Ectodermal cell (in vitro differentiated cells): ENCODE data around the gene SRP9.

ENCODE experiments used
- H3K27ac ChIP-seq: 2 replicates; pipeline ENCODE4 v1.7.0; 2013; ENCODE audit warnings: mild to moderate bottlenecking, low read depth, low read length; ENCODE audit not compliant: insufficient read depth, poor library complexity, severe bottlenecking
- H3K27me3 ChIP-seq: 2 replicates; pipeline ENCODE4 v1.7.0; 2013; ENCODE audit warnings: mild to moderate bottlenecking, low read length; ENCODE audit not compliant: insufficient read depth, control insufficient read depth, poor library complexity, severe bottlenecking
- H3K36me3 ChIP-seq: one replicate; pipeline ENCODE4 v1.7.0; 2013; ENCODE audit warnings: low read length; ENCODE audit not compliant: control insufficient read depth, insufficient read depth
- H3K4me1 ChIP-seq: one replicate; pipeline ENCODE4 v1.7.0; 2013; ENCODE audit warnings: low read length; ENCODE audit not compliant: control insufficient read depth, insufficient read depth
- H3K4me3 ChIP-seq: 2 replicates; pipeline ENCODE4 v1.7.0; 2013; ENCODE audit warnings: low read depth, low read length, control low read depth; ENCODE audit not compliant: insufficient read depth
- H3K9me3 ChIP-seq: 2 replicates; pipeline ENCODE4 v1.7.0; 2013; ENCODE audit warnings: mild to moderate bottlenecking, low read length, moderate library complexity; ENCODE audit not compliant: control insufficient read depth
- WGBS, 2 experiments: methylation state at CpG; one replicate each; pipeline ENCODE4 v1.1.7; 2013; ENCODE audit warnings: missing lambda C conversion rate in 2 of 2; 5-methylcytosine and 5-hydroxymethylcytosine counted together

The SRP9 gene

DNA sequence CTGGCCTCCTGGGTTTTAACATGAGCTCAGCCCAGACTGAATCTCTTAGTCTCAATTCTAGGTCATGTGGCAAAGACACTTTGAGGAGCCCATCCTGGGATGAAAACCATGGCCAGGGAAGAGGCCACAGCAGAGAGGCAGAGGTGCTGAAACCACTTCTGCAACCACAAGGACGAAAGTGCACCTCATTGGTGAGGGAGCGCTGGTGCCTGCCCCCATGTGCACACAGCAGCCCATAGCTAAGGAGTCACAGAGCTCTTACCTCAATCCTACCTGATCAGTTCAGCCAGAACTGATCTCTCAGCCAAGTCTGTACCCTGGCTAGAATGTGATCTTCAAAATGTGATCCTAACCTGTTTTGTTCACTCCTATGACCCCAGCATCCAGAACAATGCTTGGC is 32.9 kb upstream of the SRP9 start:
- H3K4me1 ChIP-seq: peaks cover 7% of the 10 kb centered on the region
- H3K27ac ChIP-seq: no peak overlapping the region
- no peaks in the 10 kb centered on the region for H3K36me3 ChIP-seq
- no peaks in the 10 kb centered on the region for H3K9me3 ChIP-seq
- 89 to 94% methylated on average over 2 of the region's 2 CpGs for WGBS, 2 experiments
- no peak overlapping the region for H3K4me3 ChIP-seq
- H3K27me3 ChIP-seq: peaks cover 24% of the 10 kb centered on the region

- Histone ChIP-seq H3K27me3 (peaks cover 24% of the 10 kb centered on the region), H3K9me3 (no peaks in the 10 kb centered on the region), H3K27ac (no peak overlapping the region), H3K36me3 (no peaks in the 10 kb centered on the region), H3K4me3 (no peak overlapping the region), H3K4me1 (peaks cover 7% of the 10 kb centered on the region)
Observed at GRCh38 chr1:225745273-225745672, 32.4 kb upstream of the SRP9 start.

GRCh38 chr1:225746361-225747179 is 31.1 kb upstream of the SRP9 start:
- Histone ChIP-seq H3K4me1 (peaks cover 7% of the 10 kb centered on the region), H3K36me3 (no peaks in the 10 kb centered on the region), H3K27ac (peak overlapping the region; percentile 55), H3K27me3 (peaks cover 24% of the 10 kb centered on the region), H3K4me3 (no peak overlapping the region), H3K9me3 (no peaks in the 10 kb centered on the region)
- 23 to 26% methylated on average over 18 of the region's 18 CpGs for WGBS, 2 experiments

GRCh38 chr1:225747566-225747965 is 30.1 kb upstream of the SRP9 start:
- H3K9me3 ChIP-seq: no peaks in the 10 kb centered on the region
- H3K4me3 ChIP-seq: no peak overlapping the region
- no peaks in the 10 kb centered on the region for H3K36me3 ChIP-seq
- 88% methylated on average over 7 of the region's 7 CpGs for WGBS, 2 experiments
- peaks cover 24% of the 10 kb centered on the region for H3K27me3 ChIP-seq
- no peak overlapping the region for H3K27ac ChIP-seq
- H3K4me1 ChIP-seq: peaks cover 7% of the 10 kb centered on the region

GRCh38 chr1:225748529-225748928 is 29.1 kb upstream of the SRP9 start:
- H3K27me3 ChIP-seq: peaks cover 24% of the 10 kb centered on the region
- H3K4me1 ChIP-seq: peaks cover 7% of the 10 kb centered on the region
- H3K9me3 ChIP-seq: no peaks in the 10 kb centered on the region
- H3K36me3 ChIP-seq: no peaks in the 10 kb centered on the region
- no peak overlapping the region for H3K4me3 ChIP-seq
- no peak overlapping the region for H3K27ac ChIP-seq
- 94 to 96% methylated on average over 10 of the region's 10 CpGs for WGBS, 2 experiments

DNA sequence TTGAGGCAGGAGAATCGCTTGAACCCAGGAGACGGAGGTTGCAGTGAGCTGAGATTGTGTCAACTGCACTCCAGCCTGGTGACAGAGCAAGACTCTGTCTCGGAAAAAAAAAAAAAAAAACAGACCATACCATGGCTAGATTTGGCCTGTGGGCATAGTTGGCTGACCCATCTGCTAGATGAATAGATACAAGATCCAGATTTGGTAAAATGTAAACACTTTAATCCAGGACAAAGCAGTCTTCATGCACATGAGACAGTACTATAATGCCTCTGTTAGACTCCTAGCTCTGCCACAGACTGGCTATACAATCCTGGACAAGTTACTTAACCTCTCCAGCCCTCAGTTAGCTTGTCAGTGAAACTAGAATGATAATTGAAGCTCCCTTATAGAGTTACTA is 27.9 kb upstream of the SRP9 start:
- H3K27ac ChIP-seq: no peak overlapping the region
- H3K36me3 ChIP-seq: no peaks in the 10 kb centered on the region
- H3K27me3 ChIP-seq: peaks cover 22% of the 10 kb centered on the region
- no peaks in the 10 kb centered on the region for H3K9me3 ChIP-seq
- H3K4me1 ChIP-seq: peaks cover 7% of the 10 kb centered on the region
- H3K4me3 ChIP-seq: no peak overlapping the region
- WGBS, 2 experiments: 87 to 94% methylated on average over 3 of the region's 3 CpGs

DNA sequence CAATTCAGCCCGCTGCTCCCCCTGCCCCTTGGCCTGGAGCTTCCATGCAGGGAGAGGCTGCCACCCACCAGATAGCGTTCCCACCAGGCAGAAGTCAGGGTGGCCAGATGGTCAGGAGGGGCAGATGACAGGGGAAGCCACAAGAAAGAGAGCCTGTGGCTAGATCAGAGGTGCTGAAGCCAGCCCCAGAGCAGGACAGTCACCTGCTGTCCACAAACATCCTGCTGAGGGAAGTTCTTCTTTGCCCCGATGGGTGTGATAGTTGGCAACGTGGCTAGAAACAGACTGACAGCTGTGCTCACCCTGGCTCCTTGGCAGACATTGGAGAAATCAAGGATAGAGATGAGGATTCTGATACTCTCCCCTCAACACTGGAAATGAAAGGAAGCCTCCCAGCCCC is 27.2 kb upstream of the SRP9 start:
- no peak overlapping the region for H3K27ac ChIP-seq
- H3K4me1 ChIP-seq: peaks cover 7% of the 10 kb centered on the region
- no peak overlapping the region for H3K4me3 ChIP-seq
- H3K27me3 ChIP-seq: peaks cover 15% of the 10 kb centered on the region
- 78 to 83% methylated on average over 4 of the region's 4 CpGs for WGBS, 2 experiments
- no peaks in the 10 kb centered on the region for H3K36me3 ChIP-seq
- no peaks in the 10 kb centered on the region for H3K9me3 ChIP-seq

DNA sequence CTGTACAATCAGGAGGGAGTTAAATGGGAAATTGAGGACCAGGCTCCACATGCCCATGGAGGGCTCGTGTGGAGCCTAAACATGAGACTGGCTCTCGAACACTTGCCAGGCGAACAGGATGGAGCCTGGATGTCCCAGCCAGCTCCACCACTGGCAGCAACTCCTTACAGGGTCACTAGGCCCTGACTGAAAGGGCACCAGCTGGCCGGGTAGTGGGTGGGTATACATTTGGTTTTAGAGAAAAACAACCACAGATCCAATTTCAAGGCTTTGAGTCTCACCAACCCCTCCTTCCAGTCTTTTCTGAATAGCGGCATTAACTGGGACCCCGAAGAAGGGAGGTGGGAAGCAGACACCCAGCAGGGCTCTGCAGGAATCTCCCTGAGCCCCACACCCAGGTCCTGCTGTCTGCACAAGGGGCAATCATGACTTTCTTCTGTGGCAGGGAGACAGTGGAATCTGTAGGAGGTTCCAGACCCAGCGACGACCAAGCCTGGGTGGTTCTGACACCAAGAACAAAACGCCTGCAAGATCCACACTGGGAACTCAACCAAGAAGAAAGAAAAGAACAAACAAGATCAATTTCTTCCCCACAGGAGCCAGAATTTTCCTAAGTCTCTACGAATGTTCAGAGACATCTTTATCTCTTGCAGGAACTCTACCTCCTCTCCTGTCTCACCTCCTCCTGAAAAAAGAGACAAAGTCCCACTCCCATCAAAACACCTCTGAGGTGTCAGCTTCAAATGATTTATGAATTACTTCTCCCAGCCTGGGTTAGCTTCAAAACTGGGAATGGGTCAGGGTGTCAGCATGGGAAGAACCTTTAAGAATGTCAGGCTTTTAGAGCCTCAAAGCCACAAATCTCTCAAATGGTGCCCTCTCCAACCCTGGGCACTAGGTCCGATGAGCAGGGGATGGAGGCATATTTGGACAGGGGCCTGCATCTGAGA is 26.5 kb upstream of the SRP9 start:
- Histone ChIP-seq H3K36me3 (no peaks in the 10 kb centered on the region), H3K27me3 (peaks cover 8% of the 10 kb centered on the region), H3K9me3 (no peaks in the 10 kb centered on the region), H3K4me3 (no peak overlapping the region), H3K4me1 (peaks cover 7% of the 10 kb centered on the region), H3K27ac (no peak overlapping the region)
- WGBS, 2 experiments: 73 to 80% methylated on average over 10 to 11 of the region's 11 CpGs

GRCh38 chr1:225752245-225752644 is 25.4 kb upstream of the SRP9 start:
- H3K4me3 ChIP-seq: no peak overlapping the region
- 93 to 97% methylated on average over 1 of the region's 1 CpG for WGBS, 2 experiments

DNA sequence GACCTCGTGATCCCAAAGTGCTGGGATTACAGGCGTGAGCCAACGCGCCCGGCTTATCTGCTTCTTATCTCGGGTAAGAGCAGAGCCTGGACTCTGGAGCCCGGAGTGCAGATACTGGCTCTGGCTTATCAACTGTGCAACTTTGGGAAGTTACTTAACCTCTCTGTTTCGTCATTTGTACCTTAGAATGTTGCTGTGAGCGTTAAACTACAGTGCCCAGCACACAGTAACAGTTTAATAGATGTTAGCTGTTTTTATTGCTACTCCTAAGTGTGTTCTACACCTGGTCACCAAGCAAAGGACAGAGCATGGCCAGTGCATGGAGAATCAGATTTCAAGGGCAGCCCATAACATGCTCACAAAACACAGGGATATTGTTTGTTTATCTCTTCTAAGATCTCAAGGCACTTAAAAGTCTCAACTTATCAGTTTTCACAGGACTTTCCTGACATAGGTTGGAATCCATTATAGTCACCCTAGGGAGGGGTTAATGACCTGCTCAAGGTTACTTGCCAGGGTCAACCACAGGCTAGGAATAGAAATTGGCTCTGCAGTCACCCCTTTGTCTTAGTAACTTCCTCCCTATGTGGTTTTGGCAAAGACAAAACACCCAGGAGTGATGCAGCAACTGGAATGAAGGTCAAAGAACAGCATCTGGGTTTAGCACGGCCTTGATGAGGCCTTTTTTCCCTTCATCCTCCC is 22.5 kb upstream of the SRP9 start:
- 84 to 85% methylated on average over 10 of the region's 10 CpGs for WGBS, 2 experiments
- H3K9me3 ChIP-seq: no peaks in the 10 kb centered on the region
- H3K4me3 ChIP-seq: no peak overlapping the region
- H3K4me1 ChIP-seq: no peaks in the 10 kb centered on the region
- no peaks in the 10 kb centered on the region for H3K36me3 ChIP-seq
- H3K27me3 ChIP-seq: no peaks in the 10 kb centered on the region
- no peak overlapping the region for H3K27ac ChIP-seq

More at GRCh38 chr1:225752245-225752644, 25.4 kb upstream of the SRP9 start:
- no peaks in the 10 kb centered on the region for H3K9me3 ChIP-seq
- peaks cover 4% of the 10 kb centered on the region for H3K27me3 ChIP-seq
- no peaks in the 10 kb centered on the region for H3K4me1 ChIP-seq
- H3K36me3 ChIP-seq: no peaks in the 10 kb centered on the region
- no peak overlapping the region for H3K27ac ChIP-seq
